Activated naive CD4-positive, alpha-beta T cell (primary cell): ENCODE data around the gene NR1I3.
"Not testable (repeated sequence)": the region's sequence is repeated elsewhere in the genome, so short reads cannot be mapped to it uniquely, and the experiment has no call there.

ENCODE experiments used
- DNase-seq, 4 experiments: peaks; one replicate each; lab custom pipeline; 2025; lab: John Stamatoyannopoulos, UW

Gene NR1I3, protein sequence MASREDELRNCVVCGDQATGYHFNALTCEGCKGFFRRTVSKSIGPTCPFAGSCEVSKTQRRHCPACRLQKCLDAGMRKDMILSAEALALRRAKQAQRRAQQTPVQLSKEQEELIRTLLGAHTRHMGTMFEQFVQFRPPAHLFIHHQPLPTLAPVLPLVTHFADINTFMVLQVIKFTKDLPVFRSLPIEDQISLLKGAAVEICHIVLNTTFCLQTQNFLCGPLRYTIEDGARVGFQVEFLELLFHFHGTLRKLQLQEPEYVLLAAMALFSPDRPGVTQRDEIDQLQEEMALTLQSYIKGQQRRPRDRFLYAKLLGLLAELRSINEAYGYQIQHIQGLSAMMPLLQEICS

DNA sequence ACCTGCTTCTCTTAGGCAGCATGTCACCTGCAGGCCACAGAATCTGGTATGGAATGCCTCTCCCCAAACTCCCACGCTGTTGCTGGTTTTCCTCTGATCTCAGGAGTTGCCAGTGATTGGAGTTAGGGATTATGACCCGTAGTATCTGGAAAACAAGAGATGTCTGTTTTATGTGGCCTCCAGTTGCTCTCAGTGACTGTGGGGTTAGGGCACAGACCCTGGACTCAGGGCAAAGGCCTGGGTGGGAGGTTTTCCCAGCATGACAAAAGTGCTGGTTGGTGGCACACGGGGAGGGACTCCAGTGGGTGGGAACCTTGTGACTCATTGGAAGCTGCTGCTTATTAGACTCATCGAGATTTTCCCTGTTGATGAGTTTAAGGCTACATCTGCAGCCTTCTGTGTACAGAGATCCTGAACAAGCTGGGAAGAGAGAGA lies at the start of gene NR1I3:
NR1I3 (minus strand) TSS at position 165 of the 435 bp plus-strand sequence. CDS start 1,638 bp downstream, outside the sequence.
- no peak for DNase-seq

DNA sequence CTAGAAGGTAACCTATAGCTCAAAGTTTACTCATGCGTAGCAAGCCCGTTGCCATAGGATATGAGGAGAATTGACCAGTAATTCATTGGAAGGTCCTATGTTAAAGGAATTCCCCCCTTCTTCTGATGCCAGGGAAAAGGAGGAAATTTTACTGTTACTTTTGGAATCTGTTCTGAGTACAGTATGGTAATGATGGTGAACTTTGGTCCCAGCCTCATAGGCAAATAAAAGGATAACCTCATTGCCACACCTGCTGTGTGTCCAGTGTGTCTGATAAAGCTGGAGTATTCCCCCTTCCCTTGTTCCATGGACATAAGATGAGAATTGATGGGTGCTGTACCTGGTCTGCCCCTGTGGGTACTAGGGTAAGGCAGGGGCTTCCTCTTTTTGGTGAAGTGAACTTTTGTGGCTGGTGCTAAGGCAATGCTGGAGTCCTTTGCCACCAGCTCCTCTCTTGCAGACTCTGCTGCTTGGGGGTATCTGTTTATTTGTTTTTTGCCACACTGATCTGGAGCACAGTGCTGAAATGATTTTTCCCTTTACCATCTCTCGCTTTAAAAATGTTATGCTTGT lies 49.6 kb upstream of the NR1I3 start:
- no peak for DNase-seq

DNA sequence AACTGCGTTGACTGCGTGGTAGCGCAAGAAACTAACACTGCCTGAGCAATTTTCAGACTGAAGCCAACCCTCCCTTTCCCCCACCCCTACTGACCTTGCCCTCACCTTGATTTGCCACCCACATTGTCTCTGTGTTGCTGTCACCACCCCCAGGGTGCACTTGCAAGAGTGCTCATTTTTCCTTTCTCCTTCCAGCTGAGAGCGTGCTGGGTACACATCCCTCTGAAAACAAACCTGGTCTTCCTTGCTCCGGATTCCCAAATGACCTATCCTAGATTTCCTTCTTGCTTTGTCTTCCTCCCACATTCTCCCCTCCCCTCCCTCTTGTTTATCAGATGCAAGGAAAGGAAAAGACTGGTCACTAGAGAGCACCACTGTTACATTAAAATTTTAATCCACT lies 47.5 kb upstream of the NR1I3 start:
- DNase-seq, result no peak

DNA sequence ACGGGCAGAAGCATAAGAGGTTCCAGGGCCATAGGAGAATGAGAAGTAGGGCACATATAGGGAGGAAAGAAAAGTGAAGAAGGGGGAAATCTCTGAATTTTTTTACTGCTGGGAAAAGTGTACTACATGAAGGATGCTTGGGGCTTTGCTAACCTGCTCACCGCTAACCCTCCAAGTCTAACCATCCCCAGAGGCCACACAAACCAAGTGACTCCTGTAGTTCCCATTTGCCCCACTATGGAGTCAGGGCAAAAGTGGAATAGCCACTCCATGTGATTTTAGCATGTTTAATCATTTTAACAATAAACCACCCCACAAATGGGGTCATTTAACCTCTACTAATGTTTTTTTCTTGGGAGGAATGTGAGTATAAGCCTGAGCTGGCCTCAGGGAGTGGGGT lies 47.1 kb upstream of the NR1I3 start:
- DNase-seq, result no peak

DNA sequence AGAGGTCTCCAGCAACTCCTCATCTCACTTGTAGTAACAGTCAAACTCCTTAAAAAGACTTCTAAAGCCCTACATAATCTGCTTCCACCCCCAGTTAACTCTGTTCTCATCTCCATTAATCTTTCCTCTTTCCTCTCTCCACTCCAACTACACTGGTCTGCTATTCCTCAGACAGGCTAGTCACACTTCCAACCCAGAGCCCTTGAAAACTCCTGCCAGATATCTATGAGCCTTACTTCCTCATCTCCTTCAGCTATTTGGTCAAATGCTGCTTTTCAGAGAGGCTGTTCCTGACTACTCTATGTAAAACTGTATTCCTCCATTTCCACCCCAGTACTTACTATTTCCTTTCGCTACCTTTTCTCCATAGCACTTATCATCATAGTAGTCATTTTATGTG lies 45.0 kb upstream of the NR1I3 start:
- no peak for DNase-seq

DNA sequence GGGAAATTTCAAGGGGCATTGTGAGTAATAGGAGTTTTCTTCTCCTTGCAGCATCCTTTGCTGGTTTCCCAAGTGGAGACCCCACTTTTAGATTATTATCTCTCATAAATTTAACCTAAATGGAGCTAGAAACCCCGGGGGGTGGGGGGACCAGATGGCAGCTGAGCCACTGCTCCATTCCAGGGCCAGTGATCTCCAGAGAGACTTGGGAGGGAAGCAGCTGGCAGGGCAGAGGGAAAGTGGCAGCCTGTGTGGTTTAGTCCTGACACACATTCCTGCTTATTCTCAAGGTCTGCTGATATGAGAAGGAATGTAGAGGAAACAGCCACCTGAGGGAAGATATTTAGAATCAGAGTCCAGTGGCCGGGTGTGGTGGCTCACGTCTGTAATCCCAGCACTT lies 36.9 kb upstream of the NR1I3 start:
- no peak for DNase-seq

DNA sequence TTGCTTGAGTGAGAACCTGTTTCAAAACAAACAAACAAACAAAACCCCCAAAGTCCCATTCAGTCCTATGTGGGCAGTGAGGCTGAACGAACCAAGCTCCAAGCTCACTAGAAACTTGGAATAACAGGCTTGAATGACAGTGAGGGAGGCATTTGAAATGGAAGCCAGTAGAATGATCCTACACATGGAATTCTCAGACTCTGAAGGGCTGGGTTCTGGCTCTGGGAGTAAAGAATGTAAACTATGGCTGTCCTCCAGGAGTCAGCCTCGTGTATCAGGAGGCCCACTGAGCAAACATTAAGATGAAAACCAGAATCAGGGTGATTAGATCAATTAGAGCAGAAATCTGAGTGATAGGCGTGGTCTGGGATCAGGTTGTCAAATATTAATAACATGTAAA lies 35.4 kb upstream of the NR1I3 start:
- no peak for DNase-seq

DNA sequence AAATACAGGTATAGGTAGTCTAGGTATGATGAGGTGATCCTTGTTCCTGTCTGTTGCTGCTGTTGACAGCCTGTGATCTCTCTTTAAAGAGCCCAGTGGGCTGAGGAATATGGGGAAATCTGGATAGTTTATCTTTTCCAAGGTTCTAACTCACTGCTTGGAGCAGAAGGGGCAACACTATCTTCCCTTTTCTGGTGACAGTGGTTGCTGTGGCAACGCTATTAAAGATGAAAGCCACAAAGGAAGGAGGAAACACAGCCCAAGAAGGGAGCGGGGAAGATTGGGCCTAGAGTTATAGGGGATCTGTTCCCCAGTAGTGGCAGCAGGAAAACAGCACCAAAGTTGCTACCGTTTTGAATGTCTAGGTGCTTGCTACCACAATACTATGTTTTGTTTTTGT lies 29.3 kb upstream of the NR1I3 start:
- DNase-seq, result no peak

DNA sequence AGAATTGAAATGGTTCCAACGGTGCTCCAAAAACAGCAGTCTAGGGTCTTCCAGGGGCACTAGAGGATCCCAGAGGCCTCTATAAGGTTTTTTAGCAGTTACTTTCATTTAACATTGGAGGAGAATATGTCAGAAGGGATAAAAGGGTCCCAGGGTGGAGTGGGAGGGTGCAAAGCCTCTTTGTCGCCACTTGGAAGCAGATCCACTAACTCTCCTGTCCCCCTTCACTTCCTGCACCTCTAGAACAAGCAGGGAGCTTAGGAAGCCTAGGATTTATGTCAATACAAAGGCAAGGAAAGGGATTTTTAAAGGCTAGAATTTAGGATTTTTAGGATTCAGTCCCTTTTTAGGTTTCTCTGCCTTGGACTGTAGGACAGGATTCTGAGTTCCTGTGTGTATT lies 28.8 kb upstream of the NR1I3 start:
- DNase-seq, result no peak

DNA sequence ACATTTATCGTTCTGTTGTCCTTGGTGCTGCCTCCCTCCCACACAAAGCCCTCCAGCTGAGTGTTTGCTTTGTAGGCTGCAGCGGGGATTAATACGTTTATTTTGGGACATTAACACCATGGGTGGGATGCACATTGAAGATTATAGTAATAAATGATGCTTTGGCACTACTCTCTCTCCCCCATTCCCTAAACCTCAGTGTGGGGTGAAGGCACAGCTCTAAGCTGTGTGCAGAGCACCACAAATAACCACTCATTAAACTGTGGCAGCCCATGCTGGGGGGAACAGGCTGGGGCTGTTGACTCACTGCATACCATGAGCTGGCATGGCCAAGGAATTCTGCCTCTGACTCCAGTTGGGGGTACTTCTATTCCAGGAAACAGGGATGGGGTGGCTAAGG lies 28.2 kb upstream of the NR1I3 start:
- DNase-seq, result no peak

DNA sequence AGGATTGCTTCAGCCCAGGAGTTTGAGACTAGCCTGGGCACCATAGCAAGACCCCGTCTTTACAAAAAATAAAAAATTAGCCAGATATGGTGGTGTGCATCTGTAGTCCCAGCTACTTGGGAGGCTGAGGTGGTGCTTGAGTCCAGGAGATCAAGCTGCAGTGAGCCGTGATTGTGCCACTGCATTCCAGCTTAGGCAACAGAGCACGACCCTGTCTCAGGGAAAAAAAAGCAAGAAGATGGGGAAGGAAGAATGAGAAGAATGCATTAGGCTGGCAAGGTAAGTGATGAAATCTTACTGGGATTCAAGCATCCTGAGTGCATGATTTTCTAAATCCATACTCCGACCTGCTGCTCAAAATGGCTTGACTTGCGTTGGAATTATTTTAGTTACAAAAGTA lies 27.3 kb upstream of the NR1I3 start:
- no peak for DNase-seq

DNA sequence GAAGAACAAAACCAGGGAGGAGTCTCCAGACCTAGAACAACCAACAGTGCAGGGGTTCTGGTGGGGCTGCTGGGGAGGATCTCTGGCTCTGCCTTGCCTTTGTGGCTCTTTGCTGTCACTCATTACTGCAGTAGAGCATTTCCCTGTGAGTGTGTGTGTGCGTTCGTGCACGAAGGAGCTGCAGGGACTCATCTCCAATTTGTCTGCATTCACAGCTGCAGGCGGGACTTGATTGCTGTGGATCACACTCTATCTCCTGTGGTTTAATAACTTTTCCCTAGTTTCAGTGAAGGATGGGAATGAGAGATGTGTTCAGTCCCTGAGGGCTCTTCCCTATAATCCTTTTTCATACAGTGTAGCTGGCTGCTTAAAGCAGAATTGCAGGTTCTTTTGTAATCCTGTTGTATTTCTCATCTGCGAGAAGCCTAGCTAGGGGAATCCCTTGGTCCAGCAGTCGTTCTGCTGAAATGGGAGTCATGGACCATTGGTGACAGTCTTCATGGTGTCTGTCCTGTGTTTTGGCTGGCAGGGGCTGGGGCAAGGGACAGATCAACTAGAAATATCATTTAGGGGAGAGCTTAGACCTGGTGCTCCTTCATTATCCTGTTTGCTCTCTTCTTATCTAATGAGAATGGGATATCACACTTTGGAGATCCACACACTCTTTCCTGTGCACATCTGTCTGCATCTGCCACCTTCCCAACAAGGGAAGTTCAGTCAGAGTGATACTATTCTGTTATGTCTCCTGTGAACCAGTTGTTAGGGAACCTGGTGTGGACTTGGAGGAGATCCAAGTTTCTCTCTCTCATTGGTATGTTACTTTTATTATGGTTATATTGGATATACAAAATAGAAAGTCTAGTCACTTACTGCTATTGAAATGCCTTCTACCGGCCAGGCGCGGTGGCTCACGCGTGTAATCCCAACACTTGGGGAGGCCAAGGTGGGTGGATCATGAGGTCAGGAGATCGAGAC lies 23.5 kb upstream of the NR1I3 start:
- no peak for DNase-seq

DNA sequence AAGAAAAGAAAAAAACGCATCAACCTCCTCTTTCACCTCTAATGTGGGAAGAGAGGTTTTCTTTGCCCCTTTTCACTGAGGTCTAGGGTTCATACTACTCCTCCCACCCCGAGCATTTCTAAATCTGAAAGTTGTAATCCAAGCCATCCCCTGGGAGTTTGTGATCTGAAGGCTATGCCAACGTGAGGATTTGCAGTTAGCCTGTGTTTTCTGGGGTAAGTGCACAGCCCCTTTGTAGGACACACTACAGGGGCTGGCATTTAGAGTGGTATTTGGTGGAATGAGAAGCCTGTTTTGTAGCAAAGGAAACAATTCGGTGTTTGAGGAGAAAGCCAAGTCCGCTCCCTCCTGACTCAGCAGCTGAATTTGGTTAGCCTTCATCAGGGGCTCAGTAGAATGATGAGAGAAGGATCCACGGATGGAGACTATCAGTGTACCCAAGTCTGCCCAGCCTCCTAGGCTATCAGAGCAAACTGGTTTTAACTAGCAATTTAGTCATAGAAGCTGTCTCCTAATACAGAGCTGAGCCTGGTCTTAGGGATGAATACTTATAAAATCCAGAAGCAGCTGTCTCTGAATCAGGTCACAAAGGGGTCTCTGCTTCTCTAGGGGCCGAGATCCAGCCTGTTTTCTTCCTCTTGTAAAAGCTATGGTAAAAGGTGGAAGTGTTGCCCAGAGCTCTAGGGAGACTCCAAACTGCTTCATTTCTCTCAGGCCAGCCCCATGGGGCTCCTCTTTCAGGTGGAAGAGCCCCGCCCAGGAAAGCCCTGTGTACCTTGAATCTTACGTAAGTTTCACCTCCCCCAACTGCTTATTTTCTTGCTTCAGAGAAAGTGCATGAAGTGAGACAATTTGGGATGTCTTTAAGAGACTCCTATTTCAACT lies 22.6 kb upstream of the NR1I3 start:
- DNase-seq, result no peak

DNA sequence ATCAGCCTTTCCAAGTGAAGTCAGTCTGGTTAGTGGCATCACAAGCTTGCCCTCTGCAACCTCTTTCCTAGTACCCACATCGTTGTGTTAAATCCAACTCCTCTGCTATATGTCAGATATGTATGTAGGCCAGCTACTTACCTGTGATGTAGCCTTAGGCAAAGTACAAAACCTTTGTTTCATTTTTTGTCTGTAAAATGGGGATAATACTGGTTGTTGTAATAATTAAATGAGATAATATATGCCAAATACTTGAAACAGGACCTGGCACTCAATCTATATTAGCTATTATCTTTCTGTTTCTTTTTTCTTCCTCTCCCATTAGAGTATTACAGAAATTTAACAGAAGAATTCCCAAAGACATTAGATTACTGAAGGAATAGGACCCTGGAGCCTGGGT lies 21.8 kb upstream of the NR1I3 start:
- no peak for DNase-seq

DNA sequence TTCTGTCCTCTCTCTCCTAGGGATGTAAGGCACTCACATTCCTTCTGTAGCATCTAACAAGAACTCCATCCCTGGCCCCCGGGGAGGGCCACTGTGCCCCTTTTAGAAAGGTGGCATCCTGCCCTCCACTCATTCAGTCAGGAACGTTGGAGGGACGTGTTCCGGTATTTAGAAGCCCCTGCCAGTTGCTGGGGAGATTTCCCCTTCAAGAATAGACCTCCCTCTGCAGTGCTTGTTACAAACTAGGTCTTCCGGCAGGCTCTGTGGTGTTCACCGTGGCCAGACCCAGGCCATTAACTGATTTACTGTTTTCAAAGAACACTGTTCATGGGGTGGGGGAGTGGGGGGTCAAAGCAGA lies 21.3 kb upstream of the NR1I3 start:
- no peak for DNase-seq

DNA sequence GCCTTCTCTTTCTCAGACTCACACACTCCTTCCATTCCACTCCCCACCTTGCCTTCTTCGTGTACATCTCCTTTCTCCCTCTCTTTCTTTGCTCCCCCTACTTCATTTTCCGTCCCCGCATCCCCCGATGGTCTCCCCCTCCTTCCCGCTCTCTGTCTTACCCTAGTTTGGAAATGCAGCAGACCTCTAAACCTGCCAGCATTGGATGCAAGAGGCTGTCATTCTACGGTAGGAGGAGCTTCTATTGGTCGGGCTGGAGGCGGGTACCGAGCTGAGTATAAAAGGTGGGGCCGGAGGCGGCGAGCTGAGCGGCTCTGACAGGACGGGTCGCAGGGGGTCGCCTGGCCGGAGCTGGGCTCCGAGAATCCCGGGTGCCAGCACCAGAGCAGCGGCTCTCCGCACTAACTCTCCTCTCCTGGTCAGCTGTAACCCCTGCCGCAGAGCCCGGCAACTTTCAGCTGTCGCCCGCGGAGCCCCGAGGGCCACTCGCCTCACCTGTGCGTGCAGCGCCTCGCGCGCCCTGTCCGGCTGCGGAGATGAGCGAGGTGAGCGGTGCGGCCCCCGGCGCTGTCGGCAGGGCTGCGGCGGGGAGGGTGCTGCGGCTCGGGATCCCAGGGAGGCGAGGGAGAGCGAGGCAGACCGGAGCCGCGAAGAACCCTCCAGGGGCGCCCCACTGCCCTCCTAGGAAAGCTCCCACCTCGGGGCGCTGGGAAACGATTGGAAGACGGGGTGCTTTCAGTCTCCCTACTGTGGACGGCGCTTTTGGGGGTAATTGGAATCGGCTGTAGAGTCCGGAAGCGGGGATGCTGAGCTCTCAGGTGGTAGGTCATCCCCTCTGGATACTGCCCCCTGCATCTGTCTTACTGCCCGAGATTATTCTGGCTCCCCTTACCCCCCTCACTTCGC lies 20.7 kb upstream of the NR1I3 start, which contains the start of gene PCP4L1:
PCP4L1 (plus strand) TSS at position 307 of the 906 bp plus-strand sequence; CDS start at position 537, 230 bp downstream.
- DNase-seq, result peak in 2 of 4 experiments; percentile 4 to 12

DNA sequence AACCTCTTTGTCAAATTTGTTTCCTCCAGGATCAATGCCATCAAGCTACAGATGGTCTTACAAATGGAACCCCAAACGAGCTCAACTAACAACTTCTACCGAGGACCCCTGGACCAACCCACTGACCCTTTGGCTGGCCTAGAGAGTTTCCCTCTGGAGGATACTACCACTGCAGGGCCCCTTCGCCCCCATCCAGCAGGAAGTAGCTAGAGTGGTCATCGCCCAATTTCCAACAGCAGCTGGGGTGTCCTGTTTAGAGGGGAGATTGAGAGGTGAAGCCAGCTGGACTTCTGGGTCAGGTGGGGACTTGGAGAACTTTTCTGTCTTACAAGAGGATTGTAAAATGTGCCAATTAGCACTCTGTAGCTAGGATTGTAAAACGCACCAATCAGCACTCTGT lies 19.1 kb upstream of the NR1I3 start:
- DNase-seq, result not testable (repeated sequence)

DNA sequence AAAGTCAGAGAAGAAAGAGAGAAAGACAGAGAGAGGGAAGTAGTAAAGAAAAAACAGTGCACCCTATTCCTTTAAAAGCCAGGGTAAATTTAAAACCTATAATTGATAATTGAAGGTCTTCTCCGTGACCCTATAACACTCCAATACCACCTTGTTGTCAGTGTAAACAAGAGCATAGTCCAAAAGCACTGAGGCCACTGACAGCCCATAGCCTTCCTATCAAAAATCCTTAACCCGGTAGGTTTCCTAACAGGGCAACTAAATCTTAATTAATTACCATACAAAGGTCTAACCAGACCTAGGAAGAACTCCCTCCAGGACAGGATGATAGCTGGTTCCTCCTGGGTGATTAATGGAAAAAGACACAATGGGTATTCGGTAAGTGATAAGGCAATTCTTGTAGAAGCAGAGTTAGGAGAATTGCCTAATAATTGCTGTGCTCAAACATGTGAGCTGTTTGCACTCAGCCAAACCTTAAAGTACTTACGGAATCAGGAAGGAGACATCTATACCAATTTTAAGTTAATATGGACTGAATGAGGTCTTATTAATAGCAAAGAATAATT lies 18.0 kb upstream of the NR1I3 start:
- DNase-seq, result not testable (repeated sequence)

DNA sequence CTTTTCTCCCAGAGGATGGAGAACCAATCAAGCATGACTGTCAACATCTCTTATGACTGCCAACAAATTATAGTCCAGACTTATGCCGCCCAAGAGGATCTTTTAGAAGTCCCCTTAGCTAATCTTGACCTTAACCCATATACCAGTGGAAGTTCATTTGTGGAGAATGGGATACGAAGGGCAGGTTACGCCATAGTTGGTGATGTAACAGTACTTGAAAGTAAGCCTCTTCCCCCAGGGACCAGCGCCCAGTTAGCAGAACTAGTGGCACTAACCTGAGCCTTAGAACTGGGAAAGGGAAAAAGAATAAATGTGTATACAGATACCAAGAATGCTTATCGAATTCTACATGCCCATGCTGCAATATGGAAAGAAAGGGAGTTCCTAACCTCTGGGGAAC lies 17.3 kb upstream of the NR1I3 start:
- DNase-seq, result not testable (repeated sequence)

DNA sequence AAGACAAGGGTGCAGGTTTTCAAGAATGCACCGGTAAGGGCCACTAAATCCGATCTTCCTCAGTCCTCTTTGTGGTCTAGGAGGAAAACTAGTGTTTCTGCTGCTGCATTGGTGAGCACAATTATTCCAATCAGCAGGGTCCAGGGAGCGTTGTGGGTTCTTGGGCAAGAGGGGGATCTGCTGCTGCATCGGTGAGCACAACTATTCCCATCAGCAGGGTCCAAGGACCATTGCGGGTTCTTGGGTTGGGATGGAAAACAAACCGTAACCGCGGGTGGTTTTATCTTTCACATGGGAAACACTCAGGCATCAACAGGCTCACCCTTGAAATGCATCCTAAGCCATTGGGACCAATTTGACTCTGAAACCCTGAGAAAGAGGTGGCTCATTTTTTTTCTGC lies 13.6 kb upstream of the NR1I3 start:
- no peak for DNase-seq
